SK-N-SH (cell line): Measurements from ENCODE around the gene NLRC5. TPM values are rescaled to one million over a fixed set of nuclear protein-coding genes. Genes with fewer than 3 reads are reported as not detected.

Experiments
- CTCF ChIA-PET: fragments of 300-600, 350-600 bp; formaldehyde crosslinking; extraction: SDS; loops from one replicate; lab custom pipeline; 2021; lab: Yijun Ruan, JAX
- POLR2A ChIA-PET: fragments of 350-600 bp; sonication (Branson Sonifier 250); formaldehyde crosslinking; extraction: SDS; loops from one replicate; lab custom pipeline; 2020; ENCODE audit warnings: antibody characterized with exemption, inconsistent platforms; lab: Yijun Ruan, JAX
- DNase-seq: peaks from one replicate; pipeline ENCODE4 v3.0.0; 2012
- H2AFZ ChIP-seq: fragments of 200-600 bp; sonication (generic); 2 replicates; pipeline ENCODE4 v1.8.1; 2016; ENCODE audit warnings: antibody characterized with exemption, mild to moderate bottlenecking, low read depth
- H3F3A ChIP-seq: fragments of 200-600 bp; sonication (generic); replicated peaks from 2 replicates; pipeline ENCODE3; 2016; ENCODE audit warnings: antibody characterized with exemption, mild to moderate bottlenecking; ENCODE audit not compliant: insufficient read depth
- H3K27ac ChIP-seq, 2 experiments: fragments of 200-500 bp in 1 of 2; fragments of 200-600 bp in 1 of 2; sonication (Bioruptor generic) in 1 of 2; sonication (generic), shearing (Covaris generic) in 1 of 2; 2 replicates each; pipeline versions ENCODE4 v1.5.1 to v1.6.1; 2014 to 2016; ENCODE audit warnings: low read depth in 2 of 2, inconsistent platforms in 1 of 2, low read length in 1 of 2, mild to moderate bottlenecking in 1 of 2, mixed read lengths in 1 of 2
- H3K27me3 ChIP-seq: fragments of 200-600 bp; sonication (generic), shearing (Covaris generic); 2 replicates; pipeline ENCODE4 v1.6.1; 2016; ENCODE audit warnings: mixed run types; ENCODE audit not compliant: insufficient read depth
- H3K36me3 ChIP-seq, 2 experiments: fragments of 200-500 bp in 1 of 2; fragments of 200-600 bp in 1 of 2; sonication (Bioruptor generic) in 1 of 2; sonication (generic) in 1 of 2; replicated peaks in 1 of 2; 2 replicates each; pipeline versions ENCODE3 to v1.5.1; 2014 to 2016; ENCODE audit warnings: low read length in 1 of 2, mild to moderate bottlenecking in 1 of 2; ENCODE audit not compliant: insufficient read depth in 2 of 2, control insufficient read depth in 1 of 2
- H3K4me1 ChIP-seq, 2 experiments: fragments of 200-500 bp in 1 of 2; fragments of 200-600 bp in 1 of 2; sonication (Bioruptor generic) in 1 of 2; sonication (generic), shearing (Covaris generic) in 1 of 2; 2 replicates each; pipeline versions ENCODE4 v1.5.1 to v1.6.1; 2014 to 2016; ENCODE audit warnings: low read depth in 1 of 2, low read length in 1 of 2, mixed run types in 1 of 2; ENCODE audit not compliant: insufficient read depth in 2 of 2, control insufficient read depth in 1 of 2
- H3K4me2 ChIP-seq: fragments of 200-600 bp; sonication (generic), shearing (Covaris generic); 2 replicates; pipeline ENCODE4 v1.6.1; 2017; ENCODE audit warnings: mixed run types
- H3K4me3 ChIP-seq, 2 experiments: fragments of 200-500 bp in 1 of 2; fragments of 200-600 bp in 1 of 2; sonication (Bioruptor generic) in 1 of 2; sonication (generic), shearing (Covaris generic) in 1 of 2; 2 replicates each; pipeline versions ENCODE4 v1.5.1 to v1.8.1; 2014 to 2016; ENCODE audit warnings: low read depth in 2 of 2, inconsistent platforms in 1 of 2, low read length in 1 of 2, mild to moderate bottlenecking in 1 of 2, mixed read lengths in 1 of 2, moderate library complexity in 1 of 2
- H3K79me2 ChIP-seq: fragments of 200-600 bp; sonication (generic); 2 replicates; pipeline ENCODE4 v1.8.1; 2017; ENCODE audit warnings: mild to moderate bottlenecking; ENCODE audit not compliant: insufficient read depth
- H3K9ac ChIP-seq: fragments of 200-600 bp; sonication (generic); 2 replicates; pipeline ENCODE4 v1.6.1; 2017; ENCODE audit warnings: mixed run types
- H3K9me2 ChIP-seq: fragments of 200-600 bp; sonication (generic); 2 replicates; pipeline ENCODE4 v1.6.1; 2017; ENCODE audit warnings: mixed run types
- H3K9me3 ChIP-seq: fragments of 200-600 bp; sonication (generic); 2 replicates; pipeline ENCODE4 v1.6.1; 2017; ENCODE audit warnings: mixed run types, mild to moderate bottlenecking, moderate library complexity
- H4K20me1 ChIP-seq: fragments of 200-600 bp; sonication (generic); 2 replicates; pipeline ENCODE4 v1.6.1; 2017; ENCODE audit warnings: mild to moderate bottlenecking, mixed run types; ENCODE audit not compliant: insufficient read depth
- CHD2 ChIP-seq: fragments of 150-350 bp; IDR thresholded peaks from 2 replicates; pipeline ENCODE4 v1.6.1; 2018; ENCODE audit warnings: low read length; ENCODE audit not compliant: partially characterized antibody
- ELF1 ChIP-seq: IDR thresholded peaks from 2 replicates; pipeline ENCODE4 v1.4.0; 2012
- EP300 ChIP-seq, 2 experiments: IDR thresholded peaks; 2 replicates each; pipeline versions ENCODE4 v1.4.0 to v1.6.1; 2012; ENCODE audit warnings: borderline replicate concordance in 1 of 2, low read depth in 1 of 2, low read length in 1 of 2
- FOSL2 ChIP-seq: IDR thresholded peaks from 2 replicates; pipeline ENCODE4 v1.4.0; 2012; ENCODE audit warnings: low read depth, mild to moderate bottlenecking, moderate library complexity, borderline replicate concordance
- GABPA ChIP-seq: IDR thresholded peaks from 2 replicates; pipeline ENCODE4 v1.4.0; 2012; ENCODE audit warnings: low read depth, mild to moderate bottlenecking
- JUND ChIP-seq: IDR thresholded peaks from 2 replicates; pipeline ENCODE4 v1.4.0; 2012
- MEF2A ChIP-seq: IDR thresholded peaks from 2 replicates; pipeline ENCODE4 v1.4.0; 2012; ENCODE audit warnings: low read depth, borderline replicate concordance
- NFIC ChIP-seq: IDR thresholded peaks from 2 replicates; pipeline ENCODE4 v1.4.0; 2012; ENCODE audit warnings: borderline replicate concordance
- NRF1 ChIP-seq: IDR thresholded peaks from 2 replicates; pipeline ENCODE4 v1.6.1; 2012; ENCODE audit warnings: low read depth, mild to moderate bottlenecking, low read length
- POLR2AphosphoS5 ChIP-seq: IDR thresholded peaks from 2 replicates; pipeline ENCODE4 v1.6.1; 2012; ENCODE audit warnings: low read depth, low read length
- RAD21 ChIP-seq: IDR thresholded peaks from 2 replicates; pipeline ENCODE4 v1.6.1; 2012; ENCODE audit warnings: mild to moderate bottlenecking, low read length
- RXRA ChIP-seq: IDR thresholded peaks from 2 replicates; pipeline ENCODE4 v1.4.0; 2012; ENCODE audit warnings: low read depth, mild to moderate bottlenecking, borderline replicate concordance
- SIN3A ChIP-seq: IDR thresholded peaks from 2 replicates; pipeline ENCODE4 v1.6.1; 2012; ENCODE audit warnings: low read depth, mild to moderate bottlenecking, low read length, moderate library complexity, borderline replicate concordance
- SMC3 ChIP-seq: IDR thresholded peaks from 2 replicates; pipeline ENCODE4 v1.6.1; 2012; ENCODE audit warnings: low read depth, low read length, improper control_type of control experiment
- TAF1 ChIP-seq: IDR thresholded peaks from 2 replicates; pipeline ENCODE4 v1.6.1; 2012; ENCODE audit warnings: low read depth, mild to moderate bottlenecking, low read length, moderate library complexity, borderline replicate concordance
- TCF12 ChIP-seq: IDR thresholded peaks from 2 replicates; pipeline ENCODE4 v1.4.0; 2012
- USF1 ChIP-seq: IDR thresholded peaks from 2 replicates; pipeline ENCODE4 v1.4.0; 2012; ENCODE audit warnings: low read depth, borderline replicate concordance
- USF2 ChIP-seq: fragments of 150-350 bp; IDR thresholded peaks from 2 replicates; pipeline ENCODE4 v1.6.1; 2017; ENCODE audit warnings: antibody characterized with exemption, low read length, low read depth, borderline replicate concordance
- WGBS: methylation state at CpG from one replicate; pipeline ENCODE4 v1.1.6; 2017; ENCODE audit warnings: low lambda C conversion rate; 5-methylcytosine and 5-hydroxymethylcytosine counted together
- polyA plus RNA-seq, 3 experiments: library from polyadenylated mRNA; depleted of rRNA; stranded (reverse); fragments of >200 nt; gene quantifications; 2 replicates each; pipeline ENCODE4 v1.2.3, GENCODE V29; 2012
- TF ChIP-seq, protein P1 (sequence below): IDR thresholded peaks from 2 replicates; pipeline ENCODE4; 2012
- TF ChIP-seq, protein P2 (sequence below): fragments of 150-350 bp; IDR thresholded peaks from 2 replicates; pipeline ENCODE4 v1.6.1; 2016; ENCODE audit warnings: mild to moderate bottlenecking, low read depth, low read length

NLRC5 gene
- polyA plus RNA-seq, 1 of the 3 experiments (the other 2 are of a cell fraction), result 6.5 TPM

GRCh38 chr16:56980201-56980535 lies 9.2 kb upstream of the NLRC5 start:
- Histone ChIP-seq H3F3A (no peaks in the 10 kb centered on the region), H3K9me3 (no peaks in the 10 kb centered on the region), H3K9ac (no peak overlapping the region), H3K4me1 (no peaks in the 10 kb centered on the region), H3K27me3 (no peaks in the 10 kb centered on the region), H3K27ac (no peak overlapping the region), H3K9me2 (no peaks in the 10 kb centered on the region), H2AFZ (no peak overlapping the region), H3K4me3 (no peak overlapping the region), H3K79me2 (no peaks in the 10 kb centered on the region), H3K36me3 (no peaks in the 10 kb centered on the region), H4K20me1 (no peaks in the 10 kb centered on the region), H3K4me2 (no peak overlapping the region)
- CTCF ChIA-PET, result interaction anchor here (0.9 to 1.2 kb wide), 2 partner anchors 10 to 104 kb away, joined by 3 read pairs; no protein-coding TSS in a partner anchor
- 67% methylated on average over 4 of the region's 4 CpGs for WGBS
- no peak for DNase-seq
- POLR2A ChIA-PET, result no interaction called here
- TF ChIP-seq SIN3A (no peak), TCF12 (no peak), CHD2 (no peak), NFIC (no peak), EP300 (IDR thresholded peaks at IDR 0.05; ENCODE audit: borderline replicate concordance in 1 of 2, low read depth in 1 of 2, low read length in 1 of 2) (no peak), MEF2A (no peak), ELF1 (no peak), TAF1 (no peak), SMC3 (no peak), RXRA (no peak), POLR2AphosphoS5 (no peak), FOSL2 (no peak), NRF1 (no peak), JUND (no peak), USF1 (no peak), RAD21 (no peak)
- TF ChIP-seq, protein P1, sequence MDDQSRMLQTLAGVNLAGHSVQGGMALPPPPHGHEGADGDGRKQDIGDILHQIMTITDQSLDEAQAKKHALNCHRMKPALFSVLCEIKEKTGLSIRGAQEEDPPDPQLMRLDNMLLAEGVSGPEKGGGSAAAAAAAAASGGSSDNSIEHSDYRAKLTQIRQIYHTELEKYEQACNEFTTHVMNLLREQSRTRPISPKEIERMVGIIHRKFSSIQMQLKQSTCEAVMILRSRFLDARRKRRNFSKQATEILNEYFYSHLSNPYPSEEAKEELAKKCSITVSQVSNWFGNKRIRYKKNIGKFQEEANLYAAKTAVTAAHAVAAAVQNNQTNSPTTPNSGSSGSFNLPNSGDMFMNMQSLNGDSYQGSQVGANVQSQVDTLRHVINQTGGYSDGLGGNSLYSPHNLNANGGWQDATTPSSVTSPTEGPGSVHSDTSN, result no peak

- H3K27ac ChIP-seq, result no peak overlapping the region
- no peaks in the 10 kb centered on the region for H3K27me3 ChIP-seq
- TF ChIP-seq, protein P2, sequence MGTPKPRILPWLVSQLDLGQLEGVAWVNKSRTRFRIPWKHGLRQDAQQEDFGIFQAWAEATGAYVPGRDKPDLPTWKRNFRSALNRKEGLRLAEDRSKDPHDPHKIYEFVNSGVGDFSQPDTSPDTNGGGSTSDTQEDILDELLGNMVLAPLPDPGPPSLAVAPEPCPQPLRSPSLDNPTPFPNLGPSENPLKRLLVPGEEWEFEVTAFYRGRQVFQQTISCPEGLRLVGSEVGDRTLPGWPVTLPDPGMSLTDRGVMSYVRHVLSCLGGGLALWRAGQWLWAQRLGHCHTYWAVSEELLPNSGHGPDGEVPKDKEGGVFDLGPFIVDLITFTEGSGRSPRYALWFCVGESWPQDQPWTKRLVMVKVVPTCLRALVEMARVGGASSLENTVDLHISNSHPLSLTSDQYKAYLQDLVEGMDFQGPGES, result no peak
- no peak for TF ChIP-seq SMC3
- TF ChIP-seq RAD21, result no peak
- TF ChIP-seq USF2, result no peak
- no peak for TF ChIP-seq NRF1
- no peak for TF ChIP-seq GABPA
- no peak for TF ChIP-seq TCF12
- no peaks in the 10 kb centered on the region for H3K36me3 ChIP-seq
- H4K20me1 ChIP-seq, result no peaks in the 10 kb centered on the region
- no peak overlapping the region for H3K4me2 ChIP-seq
- no peak overlapping the region for H2AFZ ChIP-seq
- 91% methylated on average over 16 of the region's 16 CpGs for WGBS
- no peaks in the 10 kb centered on the region for H3F3A ChIP-seq
- no peaks in the 10 kb centered on the region for H3K9me2 ChIP-seq
- ChIA-PET CTCF (interaction anchor here (0.7 to 1.2 kb wide), 3 partner anchors 9 to 104 kb away, joined by 3 read pairs; no protein-coding TSS in a partner anchor), POLR2A (no interaction called here)
- no peaks in the 10 kb centered on the region for H3K9me3 ChIP-seq
- no peaks in the 10 kb centered on the region; a peak in 1 of 4 replicates for H3K4me1 ChIP-seq
- no peak overlapping the region for H3K4me3 ChIP-seq
- DNase-seq, result no peak
- H3K79me2 ChIP-seq, result no peaks in the 10 kb centered on the region
- no peak overlapping the region for H3K9ac ChIP-seq
Observed at GRCh38 chr16:56980792-56981724, 8.3 kb upstream of the NLRC5 start.
